ENCODE results near the gene DNAH14. TPM values are rescaled to one million over a fixed set of nuclear protein-coding genes. Genes with fewer than 3 reads are reported as not detected.

DNAH14 gene
- total and polyA plus RNA-seq, 2 experiments from 2014 or later = 55.3 to 80.2 TPM

DNA sequence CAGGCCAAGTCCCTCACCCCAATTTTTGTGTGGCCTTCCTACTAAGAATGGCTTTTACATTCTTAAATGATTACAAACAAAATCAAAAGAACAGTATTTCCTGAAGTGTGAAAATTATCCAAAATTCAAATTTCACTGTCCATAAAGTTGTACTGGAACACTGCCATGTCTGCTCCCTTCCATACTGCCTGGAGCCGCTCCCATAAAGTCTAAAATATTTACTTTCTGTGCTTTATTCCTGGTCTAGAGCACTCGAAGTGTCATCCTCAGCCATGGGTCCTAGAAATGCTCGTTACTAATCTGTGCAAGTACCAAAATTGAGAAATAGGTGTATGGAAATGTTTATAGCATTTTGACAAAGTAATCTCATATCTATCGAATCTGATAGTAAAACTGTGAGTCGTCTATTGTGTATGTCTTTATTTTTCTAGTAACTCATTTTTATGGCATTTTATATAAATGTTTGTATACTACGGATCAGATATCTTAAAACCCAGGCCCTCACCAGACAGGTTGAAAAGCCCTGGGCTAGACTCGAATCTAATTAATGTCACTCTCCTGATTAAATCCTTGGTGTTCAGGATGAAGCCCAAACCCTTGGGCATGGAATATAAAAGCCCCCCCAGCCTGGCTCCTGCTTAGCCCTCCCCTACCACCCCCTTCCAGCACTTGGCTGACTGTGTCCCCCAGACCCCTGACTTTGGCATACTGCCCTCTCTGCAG is 493.5 kb downstream of the DNAH14 start:
- no peak for DNase-seq (ENCODE audit: low spot score)
- peaks cover 4% of the 10 kb centered on the region; the same call in 1 of the 2 replicates for H3K36me3 ChIP-seq (ENCODE audit: insufficient read depth)
- no peak overlapping the region for H2AFZ ChIP-seq
- no peak overlapping the region for H3K4me2 ChIP-seq
- Mint-ChIP-seq H3K27ac (peak overlapping the region; percentile 26; the same call in 1 of the 2 replicates), H3K4me3 (no peak overlapping the region), H3K27me3 (ENCODE audit: insufficient read depth, low read depth, poor library complexity) (peaks cover 17% of the 10 kb centered on the region), H3K36me3 (ENCODE audit: low read depth) (peaks cover 16% of the 10 kb centered on the region), H3K9me3 (no peaks in the 10 kb centered on the region), H3K4me1 (peaks cover 43% of the 10 kb centered on the region)
- no peaks in the 10 kb centered on the region for H3K9me2 ChIP-seq (ENCODE audit: insufficient read depth)
- H3K27ac ChIP-seq (ENCODE audit: low read depth) = peak overlapping the region; percentile 24; the same call in 1 of the 2 replicates
- no peak overlapping the region for H3K4me3 ChIP-seq
- no peak for ATAC-seq
- peaks cover 30% of the 10 kb centered on the region for H3K4me1 ChIP-seq (ENCODE audit: insufficient read depth)
- TF ChIP-seq EZH2phosphoT487 (IDR thresholded peaks at IDR 0.05; ENCODE audit: unreplicated experiment) (no peak), CREB1 (CRISPR knock-in tag; IDR thresholded peaks at IDR 0.05; ENCODE audit: low read depth) (no peak), POLR2AphosphoS5 (IDR thresholded peaks at IDR 0.05; ENCODE audit: low read depth) (no peak), EZH2 (IDR thresholded peaks at IDR 0.05; ENCODE audit: low read depth, unreplicated experiment) (no peak), ZNF114 (CRISPR knock-in tag; IDR thresholded peaks at IDR 0.05) (no peak), STAT1 (IDR thresholded peaks at IDR 0.05; ENCODE audit: unreplicated experiment) (no peak), JUNB (IDR thresholded peaks at IDR 0.05; ENCODE audit: unreplicated experiment) (no peak), ZNF331 (CRISPR knock-in tag; IDR thresholded peaks at IDR 0.05; ENCODE audit: low read depth) (no peak)
- TF ChIP-seq, protein P1, sequence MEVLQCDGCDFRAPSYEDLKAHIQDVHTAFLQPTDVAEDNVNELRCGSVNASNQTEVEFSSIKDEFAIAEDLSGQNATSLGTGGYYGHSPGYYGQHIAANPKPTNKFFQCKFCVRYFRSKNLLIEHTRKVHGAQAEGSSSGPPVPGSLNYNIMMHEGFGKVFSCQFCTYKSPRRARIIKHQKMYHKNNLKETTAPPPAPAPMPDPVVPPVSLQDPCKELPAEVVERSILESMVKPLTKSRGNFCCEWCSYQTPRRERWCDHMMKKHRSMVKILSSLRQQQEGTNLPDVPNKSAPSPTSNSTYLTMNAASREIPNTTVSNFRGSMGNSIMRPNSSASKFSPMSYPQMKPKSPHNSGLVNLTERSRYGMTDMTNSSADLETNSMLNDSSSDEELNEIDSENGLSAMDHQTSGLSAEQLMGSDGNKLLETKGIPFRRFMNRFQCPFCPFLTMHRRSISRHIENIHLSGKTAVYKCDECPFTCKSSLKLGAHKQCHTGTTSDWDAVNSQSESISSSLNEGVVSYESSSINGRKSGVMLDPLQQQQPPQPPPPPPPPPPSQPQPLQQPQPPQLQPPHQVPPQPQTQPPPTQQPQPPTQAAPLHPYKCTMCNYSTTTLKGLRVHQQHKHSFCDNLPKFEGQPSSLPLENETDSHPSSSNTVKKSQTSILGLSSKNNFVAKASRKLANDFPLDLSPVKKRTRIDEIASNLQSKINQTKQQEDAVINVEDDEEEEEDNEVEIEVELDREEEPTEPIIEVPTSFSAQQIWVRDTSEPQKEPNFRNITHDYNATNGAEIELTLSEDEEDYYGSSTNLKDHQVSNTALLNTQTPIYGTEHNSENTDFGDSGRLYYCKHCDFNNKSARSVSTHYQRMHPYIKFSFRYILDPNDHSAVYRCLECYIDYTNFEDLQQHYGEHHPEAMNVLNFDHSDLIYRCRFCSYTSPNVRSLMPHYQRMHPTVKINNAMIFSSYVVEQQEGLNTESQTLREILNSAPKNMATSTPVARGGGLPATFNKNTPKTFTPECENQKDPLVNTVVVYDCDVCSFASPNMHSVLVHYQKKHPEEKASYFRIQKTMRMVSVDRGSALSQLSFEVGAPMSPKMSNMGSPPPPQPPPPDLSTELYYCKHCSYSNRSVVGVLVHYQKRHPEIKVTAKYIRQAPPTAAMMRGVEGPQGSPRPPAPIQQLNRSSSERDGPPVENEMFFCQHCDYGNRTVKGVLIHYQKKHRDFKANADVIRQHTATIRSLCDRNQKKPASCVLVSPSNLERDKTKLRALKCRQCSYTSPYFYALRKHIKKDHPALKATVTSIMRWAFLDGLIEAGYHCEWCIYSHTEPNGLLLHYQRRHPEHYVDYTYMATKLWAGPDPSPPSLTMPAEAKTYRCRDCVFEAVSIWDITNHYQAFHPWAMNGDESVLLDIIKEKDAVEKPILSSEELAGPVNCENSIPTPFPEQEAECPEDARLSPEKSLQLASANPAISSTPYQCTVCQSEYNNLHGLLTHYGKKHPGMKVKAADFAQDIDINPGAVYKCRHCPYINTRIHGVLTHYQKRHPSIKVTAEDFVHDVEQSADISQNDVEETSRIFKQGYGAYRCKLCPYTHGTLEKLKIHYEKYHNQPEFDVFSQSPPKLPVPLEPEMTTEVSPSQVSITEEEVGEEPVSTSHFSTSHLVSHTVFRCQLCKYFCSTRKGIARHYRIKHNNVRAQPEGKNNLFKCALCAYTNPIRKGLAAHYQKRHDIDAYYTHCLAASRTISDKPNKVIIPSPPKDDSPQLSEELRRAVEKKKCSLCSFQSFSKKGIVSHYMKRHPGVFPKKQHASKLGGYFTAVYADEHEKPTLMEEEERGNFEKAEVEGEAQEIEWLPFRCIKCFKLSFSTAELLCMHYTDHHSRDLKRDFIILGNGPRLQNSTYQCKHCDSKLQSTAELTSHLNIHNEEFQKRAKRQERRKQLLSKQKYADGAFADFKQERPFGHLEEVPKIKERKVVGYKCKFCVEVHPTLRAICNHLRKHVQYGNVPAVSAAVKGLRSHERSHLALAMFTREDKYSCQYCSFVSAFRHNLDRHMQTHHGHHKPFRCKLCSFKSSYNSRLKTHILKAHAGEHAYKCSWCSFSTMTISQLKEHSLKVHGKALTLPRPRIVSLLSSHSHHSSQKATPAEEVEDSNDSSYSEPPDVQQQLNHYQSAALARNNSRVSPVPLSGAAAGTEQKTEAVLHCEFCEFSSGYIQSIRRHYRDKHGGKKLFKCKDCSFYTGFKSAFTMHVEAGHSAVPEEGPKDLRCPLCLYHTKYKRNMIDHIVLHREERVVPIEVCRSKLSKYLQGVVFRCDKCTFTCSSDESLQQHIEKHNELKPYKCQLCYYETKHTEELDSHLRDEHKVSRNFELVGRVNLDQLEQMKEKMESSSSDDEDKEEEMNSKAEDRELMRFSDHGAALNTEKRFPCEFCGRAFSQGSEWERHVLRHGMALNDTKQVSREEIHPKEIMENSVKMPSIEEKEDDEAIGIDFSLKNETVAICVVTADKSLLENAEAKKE (CRISPR knock-in tag; IDR thresholded peaks at IDR 0.05) = no peak
- TF ChIP-seq, protein P2, sequence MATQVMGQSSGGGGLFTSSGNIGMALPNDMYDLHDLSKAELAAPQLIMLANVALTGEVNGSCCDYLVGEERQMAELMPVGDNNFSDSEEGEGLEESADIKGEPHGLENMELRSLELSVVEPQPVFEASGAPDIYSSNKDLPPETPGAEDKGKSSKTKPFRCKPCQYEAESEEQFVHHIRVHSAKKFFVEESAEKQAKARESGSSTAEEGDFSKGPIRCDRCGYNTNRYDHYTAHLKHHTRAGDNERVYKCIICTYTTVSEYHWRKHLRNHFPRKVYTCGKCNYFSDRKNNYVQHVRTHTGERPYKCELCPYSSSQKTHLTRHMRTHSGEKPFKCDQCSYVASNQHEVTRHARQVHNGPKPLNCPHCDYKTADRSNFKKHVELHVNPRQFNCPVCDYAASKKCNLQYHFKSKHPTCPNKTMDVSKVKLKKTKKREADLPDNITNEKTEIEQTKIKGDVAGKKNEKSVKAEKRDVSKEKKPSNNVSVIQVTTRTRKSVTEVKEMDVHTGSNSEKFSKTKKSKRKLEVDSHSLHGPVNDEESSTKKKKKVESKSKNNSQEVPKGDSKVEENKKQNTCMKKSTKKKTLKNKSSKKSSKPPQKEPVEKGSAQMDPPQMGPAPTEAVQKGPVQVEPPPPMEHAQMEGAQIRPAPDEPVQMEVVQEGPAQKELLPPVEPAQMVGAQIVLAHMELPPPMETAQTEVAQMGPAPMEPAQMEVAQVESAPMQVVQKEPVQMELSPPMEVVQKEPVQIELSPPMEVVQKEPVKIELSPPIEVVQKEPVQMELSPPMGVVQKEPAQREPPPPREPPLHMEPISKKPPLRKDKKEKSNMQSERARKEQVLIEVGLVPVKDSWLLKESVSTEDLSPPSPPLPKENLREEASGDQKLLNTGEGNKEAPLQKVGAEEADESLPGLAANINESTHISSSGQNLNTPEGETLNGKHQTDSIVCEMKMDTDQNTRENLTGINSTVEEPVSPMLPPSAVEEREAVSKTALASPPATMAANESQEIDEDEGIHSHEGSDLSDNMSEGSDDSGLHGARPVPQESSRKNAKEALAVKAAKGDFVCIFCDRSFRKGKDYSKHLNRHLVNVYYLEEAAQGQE (IDR thresholded peaks at IDR 0.05; ENCODE audit: unreplicated experiment) = no peak
- TF ChIP-seq, protein P3, sequence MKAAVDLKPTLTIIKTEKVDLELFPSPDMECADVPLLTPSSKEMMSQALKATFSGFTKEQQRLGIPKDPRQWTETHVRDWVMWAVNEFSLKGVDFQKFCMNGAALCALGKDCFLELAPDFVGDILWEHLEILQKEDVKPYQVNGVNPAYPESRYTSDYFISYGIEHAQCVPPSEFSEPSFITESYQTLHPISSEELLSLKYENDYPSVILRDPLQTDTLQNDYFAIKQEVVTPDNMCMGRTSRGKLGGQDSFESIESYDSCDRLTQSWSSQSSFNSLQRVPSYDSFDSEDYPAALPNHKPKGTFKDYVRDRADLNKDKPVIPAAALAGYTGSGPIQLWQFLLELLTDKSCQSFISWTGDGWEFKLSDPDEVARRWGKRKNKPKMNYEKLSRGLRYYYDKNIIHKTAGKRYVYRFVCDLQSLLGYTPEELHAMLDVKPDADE (IDR thresholded peaks at IDR 0.05) = no peak
- peaks cover 82% of the 10 kb centered on the region for H3K79me2 ChIP-seq (replicated peaks; ENCODE audit: insufficient read depth)
- H3F3A ChIP-seq (replicated peaks; ENCODE audit: low read depth) = 0 out of 2 replicates have a peak, but pooled peaks cover 6% of the 10 kb centered on the region
- peaks cover 55% of the 10 kb centered on the region for H4K20me1 ChIP-seq (replicated peaks; ENCODE audit: insufficient read depth)
- H3K27me3 ChIP-seq (ENCODE audit: insufficient read depth) = peaks cover 17% of the 10 kb centered on the region

All from GM23338 (cell line).